Fibroblast of lung (primary cell): ENCODE data around the gene TIMP2. TPM values are rescaled to one million over a fixed set of nuclear protein-coding genes. Genes with fewer than 3 reads are reported as not detected.
A peak's percentile ranks its signal among the peaks of the same experiment; 100 is the strongest.

Experiments used
- DNase-seq, 2 donors: peaks; one replicate each; pipeline versions ENCODE4 v3.0.0 to v3.0.0-alpha.2; 2010; ENCODE audit warnings: low read depth in 2 of 2
- H2AFZ ChIP-seq: 2 replicates; pipeline ENCODE4 v1.5.1; 2012; ENCODE audit warnings: low read length, control low read depth, inconsistent platforms
- H3K27ac ChIP-seq: 2 replicates; pipeline ENCODE4 v1.5.1; 2011; ENCODE audit warnings: low read length, control low read depth; ENCODE audit not compliant: insufficient read depth
- H3K27me3 ChIP-seq: 2 replicates; pipeline ENCODE4 v1.5.1; 2011; ENCODE audit warnings: mild to moderate bottlenecking, low read length; ENCODE audit not compliant: control insufficient read depth, insufficient read depth
- H3K36me3 ChIP-seq: 2 replicates; pipeline ENCODE4 v1.5.1; 2011; ENCODE audit warnings: low read length; ENCODE audit not compliant: control insufficient read depth, insufficient read depth
- H3K4me1 ChIP-seq: 2 replicates; pipeline ENCODE4 v1.5.1; 2011; ENCODE audit warnings: low read length; ENCODE audit not compliant: control insufficient read depth, insufficient read depth; ENCODE audit errors: extremely low read depth
- H3K4me2 ChIP-seq: 2 replicates; pipeline ENCODE4 v1.5.1; 2011; ENCODE audit warnings: low read length, control low read depth; ENCODE audit not compliant: insufficient read depth; ENCODE audit errors: extremely low read depth
- H3K4me3 ChIP-seq, 4 experiments: fragments of 200-600 bp in 1 of 4; sonication (generic) in 1 of 4; replicated peaks in 1 of 4; 2 replicates each; pipeline ENCODE4 v1.5.1; 2011 to 2016; ENCODE audit warnings: low read length in 4 of 4, low read depth in 3 of 4, mild to moderate bottlenecking in 3 of 4, control low read depth in 2 of 4, inconsistent platforms in 1 of 4, mixed read lengths in 1 of 4; ENCODE audit not compliant: insufficient read depth in 1 of 4; ENCODE audit errors: control extremely low read depth in 1 of 4
- H3K79me2 ChIP-seq: 2 replicates; pipeline ENCODE4 v1.5.1; 2012; ENCODE audit warnings: mild to moderate bottlenecking, low read length, inconsistent platforms; ENCODE audit not compliant: control insufficient read depth, insufficient read depth
- H3K9ac ChIP-seq: 2 replicates; pipeline ENCODE4 v1.5.1; 2011; ENCODE audit warnings: mild to moderate bottlenecking, low read length, control low read depth; ENCODE audit not compliant: insufficient read depth
- H3K9me3 ChIP-seq: 2 replicates; pipeline ENCODE4 v1.5.1; 2012; ENCODE audit warnings: low read depth, low read length; ENCODE audit not compliant: control insufficient read depth, insufficient read depth
- H4K20me1 ChIP-seq: 2 replicates; pipeline ENCODE4 v1.5.1; 2011; ENCODE audit warnings: low read length; ENCODE audit not compliant: control insufficient read depth, insufficient read depth; ENCODE audit errors: extremely low read depth
- EZH2 ChIP-seq: IDR thresholded peaks from 2 replicates; pipeline ENCODE4 v1.5.1; 2012; ENCODE audit warnings: low read length, control low read depth, mild to moderate bottlenecking; ENCODE audit errors: missing control alignments
- polyA plus RNA-seq, 2 donors: library from polyadenylated mRNA; depleted of rRNA in 1 of 2; stranded (reverse) in 1 of 2; unstranded in 1 of 2; fragments of >200 nt; gene quantifications; 2 replicates each; pipeline ENCODE4 v1.2.1, GENCODE V29; 2011 to 2012; ENCODE audit warnings: missing spikeins in 1 of 2
- total RNA-seq: library from RNA; depleted of rRNA; stranded (reverse); fragments of >200 nt; gene quantifications from 2 replicates; pipeline ENCODE4 v1.2.1, GENCODE V29; 2014
- TF ChIP-seq, protein P1 (sequence below), 2 donors: IDR thresholded peaks in 1 of 2; conservative IDR thresholded peaks in 1 of 2; 1 replicate in 1 of 2; 2 replicates in 1 of 2; pipeline ENCODE4 v1.5.1; 2011 to 2012; ENCODE audit warnings: low read length in 2 of 2, control low read depth in 1 of 2, inconsistent platforms in 1 of 2, low read depth in 1 of 2, mild to moderate bottlenecking in 1 of 2

The TIMP2 gene
- total and polyA plus RNA-seq, 2 donors (not counting 1 experiment from before 2014, with no cell fraction given): 155 to 745 TPM

DNA sequence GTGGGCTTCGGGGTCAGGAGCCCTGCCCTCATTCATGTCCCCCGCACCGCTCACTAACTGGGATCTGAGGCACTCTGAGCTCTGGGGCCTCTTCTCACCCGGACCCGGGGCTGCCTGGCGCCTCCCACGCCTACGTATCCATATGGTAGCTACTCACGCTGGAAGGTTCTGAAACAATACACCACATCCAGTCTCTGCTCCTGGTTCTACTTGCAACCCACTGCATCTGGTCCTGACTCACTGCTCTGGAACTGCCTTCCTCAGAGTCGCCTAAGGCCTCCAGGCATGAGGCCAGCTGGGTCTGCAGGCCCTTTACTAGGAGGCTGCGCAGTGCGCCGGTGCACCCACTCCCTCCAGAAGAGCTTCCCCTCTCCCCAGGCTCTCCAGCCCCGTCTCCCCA, 102.6 kb downstream of the TIMP2 start:
- H3K4me2 ChIP-seq: no peak overlapping the region
- H3K4me1 ChIP-seq: peaks cover 8% of the 10 kb centered on the region
- DNase-seq: peak; percentile 99 to 100
- H3K27me3 ChIP-seq: no peaks in the 10 kb centered on the region
- TF ChIP-seq, protein P1, sequence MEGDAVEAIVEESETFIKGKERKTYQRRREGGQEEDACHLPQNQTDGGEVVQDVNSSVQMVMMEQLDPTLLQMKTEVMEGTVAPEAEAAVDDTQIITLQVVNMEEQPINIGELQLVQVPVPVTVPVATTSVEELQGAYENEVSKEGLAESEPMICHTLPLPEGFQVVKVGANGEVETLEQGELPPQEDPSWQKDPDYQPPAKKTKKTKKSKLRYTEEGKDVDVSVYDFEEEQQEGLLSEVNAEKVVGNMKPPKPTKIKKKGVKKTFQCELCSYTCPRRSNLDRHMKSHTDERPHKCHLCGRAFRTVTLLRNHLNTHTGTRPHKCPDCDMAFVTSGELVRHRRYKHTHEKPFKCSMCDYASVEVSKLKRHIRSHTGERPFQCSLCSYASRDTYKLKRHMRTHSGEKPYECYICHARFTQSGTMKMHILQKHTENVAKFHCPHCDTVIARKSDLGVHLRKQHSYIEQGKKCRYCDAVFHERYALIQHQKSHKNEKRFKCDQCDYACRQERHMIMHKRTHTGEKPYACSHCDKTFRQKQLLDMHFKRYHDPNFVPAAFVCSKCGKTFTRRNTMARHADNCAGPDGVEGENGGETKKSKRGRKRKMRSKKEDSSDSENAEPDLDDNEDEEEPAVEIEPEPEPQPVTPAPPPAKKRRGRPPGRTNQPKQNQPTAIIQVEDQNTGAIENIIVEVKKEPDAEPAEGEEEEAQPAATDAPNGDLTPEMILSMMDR (conservative IDR thresholded peaks at IDR 0.05 in 1 of 2, IDR thresholded peaks at IDR 0.05 in 1 of 2; ENCODE audit: low read depth in 1 of 2, low read length in 2 of 2): no peak
- TF ChIP-seq EZH2: no peak
- H3K9ac ChIP-seq: no peak overlapping the region
- no peak overlapping the region for H2AFZ ChIP-seq
- H3K4me3 ChIP-seq: no peak overlapping the region
- H3K79me2 ChIP-seq: peaks cover 8% of the 10 kb centered on the region
- peak overlapping the region; percentile 52 for H3K27ac ChIP-seq
- peaks cover 38% of the 10 kb centered on the region for H3K36me3 ChIP-seq
- H3K9me3 ChIP-seq: no peaks in the 10 kb centered on the region
- no peaks in the 10 kb centered on the region for H4K20me1 ChIP-seq

DNA sequence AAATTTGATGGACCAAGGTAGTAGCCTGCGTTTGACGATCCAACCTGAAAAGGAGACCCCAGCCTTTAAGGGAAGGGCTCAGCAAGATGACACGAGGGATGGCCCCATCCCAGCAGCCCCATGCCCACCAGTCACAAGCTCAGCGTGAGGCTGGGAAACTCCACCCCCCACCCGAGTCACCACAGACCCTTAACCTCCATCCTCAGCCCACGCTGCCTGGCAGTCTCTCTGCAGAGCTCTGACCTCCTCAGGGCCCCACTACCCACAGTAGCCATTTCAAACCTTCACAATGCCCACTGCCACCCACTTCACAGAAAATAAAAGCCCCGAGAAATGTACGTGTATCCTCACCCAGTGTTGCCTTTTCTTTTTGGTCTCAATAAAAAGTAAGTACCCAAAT, 103.2 kb downstream of the TIMP2 start:
- H3K4me2 ChIP-seq: no peak overlapping the region
- H3K36me3 ChIP-seq: peaks cover 36% of the 10 kb centered on the region
- H2AFZ ChIP-seq: no peak overlapping the region
- H3K9ac ChIP-seq: no peak overlapping the region
- peaks cover 8% of the 10 kb centered on the region for H3K4me1 ChIP-seq
- no peak overlapping the region for H3K4me3 ChIP-seq
- no peaks in the 10 kb centered on the region for H4K20me1 ChIP-seq
- no peaks in the 10 kb centered on the region for H3K9me3 ChIP-seq
- peaks cover 8% of the 10 kb centered on the region for H3K79me2 ChIP-seq
- peak overlapping the region; percentile 50 for H3K27ac ChIP-seq
- TF ChIP-seq EZH2: no peak
- TF ChIP-seq, protein P1 (conservative IDR thresholded peaks at IDR 0.05 in 1 of 2, IDR thresholded peaks at IDR 0.05 in 1 of 2; ENCODE audit: low read depth in 1 of 2, low read length in 2 of 2): no peak
- no peaks in the 10 kb centered on the region for H3K27me3 ChIP-seq
- peak; percentile 35 to 50 for DNase-seq

DNA sequence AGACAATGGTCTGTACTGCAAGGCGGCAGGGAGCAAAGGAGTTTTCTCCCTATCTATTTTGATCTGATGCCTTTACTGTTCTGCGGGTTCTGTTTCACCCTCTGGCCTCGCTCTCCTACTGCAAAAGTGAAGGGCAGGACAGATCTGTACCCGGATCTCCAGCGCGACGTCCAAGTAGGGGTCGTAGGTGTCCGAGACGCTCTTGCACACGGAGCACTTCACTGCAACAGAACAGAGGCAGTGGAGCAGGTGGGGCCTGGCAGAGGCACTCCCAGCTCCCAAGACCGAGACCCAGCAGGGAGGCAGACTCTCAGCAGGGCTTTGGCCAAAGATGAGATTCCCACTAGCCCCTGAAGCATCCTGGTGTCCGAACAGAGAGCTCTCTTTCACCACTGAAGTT, 104.3 kb downstream of the TIMP2 start:
- H3K9ac ChIP-seq: no peak overlapping the region
- H3K79me2 ChIP-seq: peaks cover 8% of the 10 kb centered on the region
- H3K4me3 ChIP-seq: no peak overlapping the region
- H2AFZ ChIP-seq: no peak overlapping the region
- H3K4me1 ChIP-seq: peaks cover 8% of the 10 kb centered on the region
- no peak for DNase-seq
- H3K36me3 ChIP-seq: peaks cover 34% of the 10 kb centered on the region
- H3K27ac ChIP-seq: no peak overlapping the region
- H4K20me1 ChIP-seq: no peaks in the 10 kb centered on the region
- no peaks in the 10 kb centered on the region for H3K27me3 ChIP-seq
- H3K9me3 ChIP-seq: no peaks in the 10 kb centered on the region
- TF ChIP-seq, protein P1 (conservative IDR thresholded peaks at IDR 0.05 in 1 of 2, IDR thresholded peaks at IDR 0.05 in 1 of 2; ENCODE audit: low read depth in 1 of 2, low read length in 2 of 2): no peak
- TF ChIP-seq EZH2: no peak
- no peak overlapping the region for H3K4me2 ChIP-seq
